ENCODE measurements around the gene LIPT2.

Gene LIPT2

GRCh38 chr11:74494916-74495315 lies 1.4 kb upstream of the LIPT2 start:
- no peak for FAIRE-seq

- no peak for FAIRE-seq
Measured at GRCh38 chr11:74493791-74494630, 487 bp upstream of the LIPT2 start.

GRCh38 chr11:74492084-74492483 lies 1.4 kb downstream of the LIPT2 start:
- no peak for FAIRE-seq

DNA sequence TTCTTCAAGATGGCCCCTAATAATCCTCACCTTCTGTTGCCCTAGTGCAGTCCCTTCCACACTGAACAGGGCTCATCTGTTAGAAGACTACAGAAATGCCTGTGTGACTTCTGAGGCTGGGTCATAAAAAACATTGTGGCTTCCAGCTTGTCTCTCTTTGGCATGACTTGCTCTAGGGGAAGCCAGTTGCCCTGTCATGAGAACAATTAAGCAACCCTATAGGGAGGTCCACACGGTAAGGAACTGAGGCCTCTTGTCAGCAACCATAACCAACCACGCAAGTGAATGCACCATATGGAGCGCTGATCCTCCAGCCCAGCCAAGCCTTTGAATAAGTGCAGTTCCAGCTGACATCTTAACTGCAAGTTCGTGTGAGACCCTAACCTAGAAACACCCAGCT lies 2.6 kb downstream of the LIPT2 start:
- FAIRE-seq = no peak

DNA sequence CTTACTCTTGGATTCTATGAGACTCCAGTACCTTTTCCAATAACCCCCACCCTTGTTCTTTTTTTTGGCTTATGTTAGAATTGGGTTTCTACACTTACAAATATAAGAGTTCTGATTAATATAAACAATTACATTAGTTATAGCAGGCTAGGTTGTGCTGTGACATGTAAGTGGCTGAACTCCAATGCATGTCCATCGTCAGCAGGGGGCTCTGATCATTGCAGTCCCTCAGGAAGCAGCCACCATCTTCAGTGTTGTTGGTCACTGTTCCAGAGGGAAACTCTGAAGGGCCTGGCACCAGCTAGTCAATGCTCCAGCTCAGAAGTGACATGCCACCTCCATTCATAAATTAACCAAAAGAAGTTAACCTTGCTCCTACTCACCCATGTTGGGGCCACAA lies 5.6 kb downstream of the LIPT2 start:
- no peak for FAIRE-seq

DNA sequence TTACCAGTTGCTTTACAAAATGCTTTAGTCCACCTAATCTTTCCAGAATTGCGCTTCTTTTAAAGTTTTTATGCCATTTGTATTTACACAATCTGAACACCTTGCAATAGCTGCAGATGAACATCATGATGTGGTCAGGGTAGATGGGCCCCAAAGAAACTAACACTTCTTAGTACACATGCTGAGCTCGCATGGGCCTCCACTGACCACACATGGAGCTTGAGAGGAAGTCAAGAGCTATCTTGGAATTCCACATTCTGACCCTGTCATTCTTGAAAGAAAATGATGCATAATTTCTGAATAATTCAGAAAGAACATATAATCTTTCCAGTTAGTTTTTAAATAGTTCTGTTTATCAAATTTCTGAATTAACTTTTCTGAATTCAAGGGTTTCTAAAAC lies 7.7 kb downstream of the LIPT2 start:
- no peak for FAIRE-seq

DNA sequence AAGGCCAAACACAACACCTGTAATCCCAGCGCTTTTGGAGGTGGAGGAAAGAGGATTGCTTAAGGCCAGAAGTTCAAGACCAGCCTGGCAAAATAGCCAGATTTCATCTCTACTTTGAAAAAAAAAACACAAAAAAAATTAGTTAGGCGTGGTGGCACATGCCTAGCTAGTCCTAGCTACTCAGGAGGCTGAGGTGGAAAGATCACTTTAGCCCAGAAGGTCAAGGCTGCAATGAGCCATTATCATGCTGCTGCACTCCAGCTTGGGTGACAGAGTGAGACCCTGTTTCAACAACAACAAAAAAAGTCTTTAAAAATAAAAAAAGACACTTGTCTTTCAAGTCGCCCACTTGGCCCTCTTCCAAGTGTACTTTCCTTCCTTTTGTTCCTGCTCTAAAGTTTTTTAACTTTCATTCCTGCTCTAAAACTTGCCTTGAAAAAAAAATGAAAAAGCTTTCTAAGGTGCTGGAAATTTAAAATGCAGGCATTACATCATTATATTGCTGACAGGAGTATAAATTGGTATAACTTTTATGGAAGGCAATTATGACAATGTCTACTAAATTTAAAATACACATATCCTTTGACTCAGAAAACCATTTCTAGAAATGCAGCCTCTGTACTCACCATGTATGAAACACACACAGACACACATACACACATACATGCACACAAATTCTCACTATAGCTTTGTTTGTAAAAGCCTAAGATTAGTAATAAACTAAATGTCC lies 12.7 kb downstream of the LIPT2 start:
- no peak for FAIRE-seq

DNA sequence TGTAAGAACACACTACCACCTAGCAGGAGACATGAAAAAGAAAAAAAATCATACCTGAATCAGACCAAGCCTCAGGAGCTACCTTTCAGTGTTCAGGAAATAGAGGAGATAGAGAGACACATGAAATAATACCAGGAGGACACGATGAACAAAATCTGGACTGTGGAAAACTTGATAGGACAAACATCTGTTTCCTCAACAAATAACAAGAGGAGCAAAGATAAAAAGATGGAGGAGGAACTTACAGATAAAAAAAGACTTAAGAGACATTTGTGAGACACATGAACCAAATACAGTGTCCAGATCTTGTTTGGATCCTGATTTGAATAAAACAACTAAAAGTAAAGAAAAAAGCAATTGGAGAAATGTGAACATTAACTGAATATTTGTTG lies 13.8 kb downstream of the LIPT2 start:
- no peak for FAIRE-seq

- no peak for FAIRE-seq
Measured at GRCh38 chr11:74478877-74479731, 14.4 kb downstream of the LIPT2 start.

GRCh38 chr11:74476536-74476935 lies 17.0 kb downstream of the LIPT2 start:
- FAIRE-seq = no peak

DNA sequence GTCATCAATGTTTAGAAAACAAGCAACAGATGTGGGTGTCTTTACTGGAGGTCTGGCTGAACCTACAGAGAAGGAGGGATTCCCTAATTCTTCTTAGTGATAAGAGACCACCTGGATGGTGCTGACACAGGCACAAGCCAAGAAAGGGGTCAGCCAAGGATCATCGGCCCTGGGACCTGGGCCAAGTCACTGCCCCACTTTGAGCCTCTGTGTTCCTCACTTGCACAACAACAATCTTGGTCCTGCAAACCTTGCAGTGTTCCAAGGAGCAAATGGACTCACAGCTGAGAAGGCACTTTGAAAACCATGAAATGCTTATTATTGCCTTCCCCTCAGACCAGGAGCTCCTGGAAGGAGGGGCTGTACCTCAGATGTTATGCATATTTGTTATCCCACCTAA lies 19.2 kb downstream of the LIPT2 start:
- FAIRE-seq = no peak

- no peak for FAIRE-seq
Measured at GRCh38 chr11:74473382-74474173, 19.9 kb downstream of the LIPT2 start.

DNA sequence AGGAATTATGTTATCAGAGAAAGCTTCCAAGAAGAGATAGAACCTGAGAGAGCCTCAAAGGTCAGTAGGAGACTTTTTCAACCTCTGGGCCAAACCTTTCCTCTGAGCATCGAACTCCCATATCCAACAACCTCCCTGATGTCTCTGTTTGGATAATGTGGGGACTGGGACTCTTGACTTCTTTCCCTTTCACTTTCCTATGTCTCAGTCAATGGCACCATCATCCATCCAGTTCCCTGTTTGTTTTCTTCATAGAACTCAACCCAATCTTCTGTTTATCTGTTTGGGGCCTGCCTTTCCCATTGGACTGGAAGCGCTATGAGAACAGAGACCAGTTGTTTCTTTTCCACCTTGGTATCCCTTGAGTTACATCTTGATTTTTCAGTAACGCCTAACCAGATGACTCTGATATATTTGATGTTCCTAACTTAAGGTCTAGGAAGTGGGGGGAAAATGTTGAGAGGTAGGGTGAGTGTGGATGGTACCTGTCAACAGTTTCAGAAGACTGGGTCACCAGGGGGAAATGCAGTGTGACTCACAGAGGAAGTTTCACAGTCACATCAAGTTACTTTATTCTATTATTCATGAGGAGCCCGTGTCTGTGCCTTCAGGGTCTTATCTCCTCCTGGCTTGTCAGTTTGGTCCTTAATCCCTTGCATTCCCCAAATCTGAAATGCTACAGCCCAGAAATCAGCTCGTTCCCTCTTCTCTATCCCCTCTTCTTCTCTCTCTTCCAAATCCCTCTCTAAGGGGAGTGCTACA lies 21.7 kb downstream of the LIPT2 start:
- FAIRE-seq = no peak

DNA sequence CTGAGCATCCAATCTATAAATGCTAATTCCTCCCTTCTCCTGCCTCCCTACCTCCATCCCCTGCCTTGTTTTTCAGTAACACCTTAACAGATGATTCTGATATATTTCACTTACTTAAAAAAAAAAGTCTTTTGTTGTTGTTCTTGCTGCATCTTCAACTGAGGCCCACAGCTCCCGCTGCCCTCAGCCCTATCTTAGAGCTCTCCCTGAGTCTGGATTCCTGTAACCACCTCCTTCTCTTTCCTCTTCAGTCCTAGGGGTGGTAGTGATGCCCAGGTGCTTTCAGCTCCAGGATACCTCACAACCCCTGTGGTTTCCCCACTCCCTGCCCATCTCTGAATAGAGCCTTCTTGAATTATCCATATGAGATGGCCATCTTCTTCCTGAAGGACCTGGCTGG lies 22.5 kb downstream of the LIPT2 start:
- no peak for FAIRE-seq

GRCh38 chr11:74470526-74470925 lies 23.0 kb downstream of the LIPT2 start:
- no peak for FAIRE-seq

- FAIRE-seq = no peak
Measured at GRCh38 chr11:74468936-74469335, 24.6 kb downstream of the LIPT2 start.

GRCh38 chr11:74468521-74468920 lies 25.0 kb downstream of the LIPT2 start:
- FAIRE-seq = no peak

GRCh38 chr11:74468058-74468457 lies 25.5 kb downstream of the LIPT2 start:
- no peak for FAIRE-seq

GRCh38 chr11:74466916-74467885 lies 26.3 kb downstream of the LIPT2 start, which contains the start of gene KCNE3:
TSS of gene KCNE3 (minus strand) at chr11:74467549. CDS start at chr11:74457563, 9,986 bp downstream.
- no peak for FAIRE-seq

DNA sequence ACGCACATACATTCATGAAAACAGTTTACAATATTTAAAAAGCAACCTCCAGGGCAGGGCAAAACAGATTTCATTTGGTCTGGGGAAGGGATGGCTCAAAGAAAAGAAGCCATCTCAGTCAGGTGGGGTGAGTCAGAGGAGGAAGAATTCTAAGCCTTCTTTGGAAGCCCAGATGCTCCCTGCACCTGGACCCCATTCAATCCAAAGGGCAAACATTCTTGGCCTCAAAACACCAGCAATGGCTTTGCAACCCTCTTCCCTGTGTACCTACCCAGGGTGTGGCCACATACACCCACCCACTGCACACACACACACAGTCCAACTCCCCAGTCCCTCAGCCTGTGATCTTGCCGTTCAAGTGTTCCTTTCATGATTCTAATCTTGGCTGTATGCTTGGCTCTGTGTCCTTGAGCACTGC lies 28.2 kb downstream of the LIPT2 start:
- no peak for FAIRE-seq
